ENCODE data around the gene B3GNT4.

The B3GNT4 gene

GRCh38 chr12:122205053-122205925 lies 1.8 kb downstream of the B3GNT4 start:
- Histone ChIP-seq H3K4me3 (no peak overlapping the region), H3K9me3 (ENCODE audit: low read depth, low read length) (no peaks in the 10 kb centered on the region), H3K27ac (no peak overlapping the region), H3K36me3 (ENCODE audit: insufficient read depth, low read length) (peaks cover 29% of the 10 kb centered on the region; the same call in 1 of the 2 replicates), H3K9ac (ENCODE audit: insufficient read length) (no peak overlapping the region)
- TF ChIP-seq POLR2AphosphoS5 (IDR thresholded peaks at IDR 0.05; ENCODE audit: borderline replicate concordance, low read depth, low read length): 0 out of 2 replicates have a peak, but pooled peaks have one; percentile 3
- no peak for TF ChIP-seq EZH2 (IDR thresholded peaks at IDR 0.05)
- DNase-seq (ENCODE audit: low read depth, low spot score): no peak

DNA sequence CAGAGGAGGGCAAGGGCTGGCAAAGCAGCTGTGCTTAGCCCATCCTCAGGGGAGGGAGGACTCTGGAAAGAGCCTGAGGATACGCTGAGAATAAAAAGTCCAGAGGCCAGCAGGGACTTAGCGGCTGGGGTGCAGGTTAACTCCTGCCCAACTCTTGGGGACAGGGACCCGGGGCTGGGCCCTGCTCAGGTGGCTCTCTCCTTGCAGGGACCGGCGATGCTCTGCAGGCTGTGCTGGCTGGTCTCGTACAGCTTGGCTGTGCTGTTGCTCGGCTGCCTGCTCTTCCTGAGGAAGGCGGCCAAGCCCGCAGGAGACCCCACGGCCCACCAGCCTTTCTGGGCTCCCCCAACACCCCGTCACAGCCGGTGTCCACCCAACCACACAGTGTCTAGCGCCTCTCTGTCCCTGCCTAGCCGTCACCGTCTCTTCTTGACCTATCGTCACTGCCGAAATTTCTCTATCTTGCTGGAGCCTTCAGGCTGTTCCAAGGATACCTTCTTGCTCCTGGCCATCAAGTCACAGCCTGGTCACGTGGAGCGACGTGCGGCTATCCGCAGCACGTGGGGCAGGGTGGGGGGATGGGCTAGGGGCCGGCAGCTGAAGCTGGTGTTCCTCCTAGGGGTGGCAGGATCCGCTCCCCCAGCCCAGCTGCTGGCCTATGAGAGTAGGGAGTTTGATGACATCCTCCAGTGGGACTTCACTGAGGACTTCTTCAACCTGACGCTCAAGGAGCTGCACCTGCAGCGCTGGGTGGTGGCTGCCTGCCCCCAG lies 2.8 kb downstream of the B3GNT4 start:
- TF ChIP-seq EZH2 (IDR thresholded peaks at IDR 0.05) (no peak), POLR2AphosphoS5 (IDR thresholded peaks at IDR 0.05; ENCODE audit: borderline replicate concordance, low read depth, low read length) (peak; percentile 4; the same call in 1 of the 2 replicates)
- H3K9me3 ChIP-seq (ENCODE audit: low read depth, low read length): no peaks in the 10 kb centered on the region
- peaks cover 33% of the 10 kb centered on the region; the same call in 1 of the 2 replicates for H3K36me3 ChIP-seq (ENCODE audit: insufficient read depth, low read length)
- no peak for DNase-seq (ENCODE audit: low read depth, low spot score)
- no peak overlapping the region for H3K27ac ChIP-seq
- no peak overlapping the region for H3K9ac ChIP-seq (ENCODE audit: insufficient read length)
- H3K4me3 ChIP-seq: no peak overlapping the region

GRCh38 chr12:122206976-122207375 lies 3.5 kb downstream of the B3GNT4 start:
- Histone ChIP-seq H3K9me3 (ENCODE audit: low read depth, low read length) (no peaks in the 10 kb centered on the region), H3K4me3 (no peak overlapping the region), H3K36me3 (ENCODE audit: insufficient read depth, low read length) (peaks cover 38% of the 10 kb centered on the region), H3K27ac (no peak overlapping the region), H3K9ac (ENCODE audit: insufficient read length) (no peak overlapping the region)
- no peak for DNase-seq (ENCODE audit: low read depth, low spot score)
- no peak for TF ChIP-seq EZH2 (IDR thresholded peaks at IDR 0.05)
- no peak for TF ChIP-seq POLR2AphosphoS5 (IDR thresholded peaks at IDR 0.05; ENCODE audit: borderline replicate concordance, low read depth, low read length)
- TF ChIP-seq FOXP2 (optimal IDR thresholded peaks at IDR 0.05; ENCODE audit: control extremely low read depth, extremely low read length, insufficient read depth): no peak

DNA sequence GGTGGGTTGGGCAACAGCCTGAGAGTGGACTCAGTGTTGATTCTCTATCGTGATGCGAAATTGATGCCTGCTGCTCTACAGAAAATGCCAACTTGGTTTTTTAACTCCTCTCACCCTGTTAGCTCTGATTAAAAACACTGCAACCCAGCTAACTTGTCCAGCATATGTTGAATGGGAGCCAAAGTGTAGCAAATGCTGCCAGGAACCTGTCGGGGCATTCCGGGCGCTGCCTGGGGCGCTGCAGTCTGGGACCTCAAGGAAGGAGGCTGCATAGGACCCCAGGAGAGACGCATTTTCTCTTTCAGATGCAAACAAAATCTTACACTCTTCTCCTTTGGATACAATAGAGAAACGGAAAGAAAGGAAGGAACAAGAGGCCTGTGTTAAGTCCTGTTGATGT lies 3.9 kb downstream of the B3GNT4 start:
- Histone ChIP-seq H3K4me3 (no peak overlapping the region), H3K27ac (no peak overlapping the region), H3K9me3 (ENCODE audit: low read depth, low read length) (no peaks in the 10 kb centered on the region), H3K36me3 (ENCODE audit: insufficient read depth, low read length) (peaks cover 43% of the 10 kb centered on the region), H3K9ac (ENCODE audit: insufficient read length) (no peak overlapping the region)
- TF ChIP-seq EZH2 (IDR thresholded peaks at IDR 0.05) (no peak), FOXP2 (optimal IDR thresholded peaks at IDR 0.05; ENCODE audit: control extremely low read depth, extremely low read length, insufficient read depth) (no peak), POLR2AphosphoS5 (IDR thresholded peaks at IDR 0.05; ENCODE audit: borderline replicate concordance, low read depth, low read length) (no peak)
- no peak for DNase-seq (ENCODE audit: low read depth, low spot score)

DNA sequence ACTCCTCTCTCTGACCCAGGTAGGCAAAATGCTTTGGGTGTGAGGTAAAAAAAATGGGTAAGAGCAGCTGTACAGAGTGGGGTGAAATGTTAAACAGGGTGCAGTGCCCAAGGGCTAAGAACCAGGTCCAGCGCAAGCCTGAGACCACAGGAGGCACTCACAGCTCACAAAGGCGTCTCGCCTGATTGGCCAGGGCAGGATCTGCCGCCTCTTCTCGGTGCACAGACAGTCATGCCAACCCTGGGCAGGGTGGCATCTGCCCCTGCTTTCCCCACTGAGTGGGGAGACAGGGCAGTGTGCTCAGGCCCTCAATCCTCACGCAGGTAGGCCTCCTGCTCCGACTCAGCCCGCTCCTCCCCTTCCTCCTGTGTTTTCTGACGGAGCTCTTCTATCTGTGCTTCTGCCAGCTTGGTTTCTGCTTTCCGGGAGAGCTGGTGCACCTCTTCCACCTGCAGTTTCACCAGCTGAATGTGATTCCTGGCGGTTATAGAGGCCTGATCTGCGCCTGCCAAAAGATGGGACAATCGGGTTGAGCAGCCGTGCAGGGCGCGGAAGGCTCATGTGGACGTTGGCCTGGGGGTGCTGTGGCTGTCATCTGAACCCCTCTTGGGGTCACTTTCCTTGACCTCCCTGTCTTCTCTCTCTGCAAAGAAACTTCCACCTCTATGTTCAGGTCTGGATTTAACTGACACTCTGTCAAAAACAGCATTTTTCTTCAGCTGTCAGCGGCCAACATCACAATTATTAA lies 4.7 kb downstream of the B3GNT4 start:
- TF ChIP-seq EZH2 (IDR thresholded peaks at IDR 0.05) (no peak), FOXP2 (optimal IDR thresholded peaks at IDR 0.05; ENCODE audit: control extremely low read depth, extremely low read length, insufficient read depth) (no peak), POLR2AphosphoS5 (IDR thresholded peaks at IDR 0.05; ENCODE audit: borderline replicate concordance, low read depth, low read length) (no peak)
- H3K36me3 ChIP-seq (ENCODE audit: insufficient read depth, low read length): peaks cover 51% of the 10 kb centered on the region
- no peak for DNase-seq (ENCODE audit: low read depth, low spot score)
- no peaks in the 10 kb centered on the region for H3K9me3 ChIP-seq (ENCODE audit: low read depth, low read length)
- no peak overlapping the region for H3K27ac ChIP-seq
- H3K4me3 ChIP-seq: no peak overlapping the region
- H3K9ac ChIP-seq (ENCODE audit: insufficient read length): no peak overlapping the region

- Histone ChIP-seq H3K36me3 (ENCODE audit: insufficient read depth, low read length) (peaks cover 75% of the 10 kb centered on the region), H3K27ac (no peak overlapping the region), H3K9me3 (ENCODE audit: low read depth, low read length) (no peaks in the 10 kb centered on the region), H3K4me3 (no peak overlapping the region), H3K9ac (ENCODE audit: insufficient read length) (no peak overlapping the region)
- no peak for DNase-seq (ENCODE audit: low read depth, low spot score)
- TF ChIP-seq FOXP2 (optimal IDR thresholded peaks at IDR 0.05; ENCODE audit: control extremely low read depth, extremely low read length, insufficient read depth): no peak
- TF ChIP-seq POLR2AphosphoS5 (IDR thresholded peaks at IDR 0.05; ENCODE audit: borderline replicate concordance, low read depth, low read length): no peak
- TF ChIP-seq EZH2 (IDR thresholded peaks at IDR 0.05): no peak
These were observed 12.3 kb downstream of the B3GNT4 start for GRCh38 chr12:122215771-122216170.

GRCh38 chr12:122216445-122216844 lies 12.9 kb downstream of the B3GNT4 start:
- Histone ChIP-seq H3K27ac (no peak overlapping the region), H3K9me3 (ENCODE audit: low read depth, low read length) (no peaks in the 10 kb centered on the region), H3K4me3 (no peak overlapping the region), H3K36me3 (ENCODE audit: insufficient read depth, low read length) (peaks cover 77% of the 10 kb centered on the region), H3K9ac (ENCODE audit: insufficient read length) (no peak overlapping the region)
- no peak for DNase-seq (ENCODE audit: low read depth, low spot score)
- no peak for TF ChIP-seq FOXP2 (optimal IDR thresholded peaks at IDR 0.05; ENCODE audit: control extremely low read depth, extremely low read length, insufficient read depth)
